IPS DF 6.9 (cell line): Measurements from ENCODE around the gene LMO7.
A peak's percentile ranks its signal among the peaks of the same experiment; 100 is the strongest.

Source experiments
- DNase-seq: peaks from one replicate; pipeline ENCODE4 v3.0.0-alpha.2; 2013; ENCODE audit warnings: low read depth, low spot score
- H3K27ac ChIP-seq: one replicate; pipeline ENCODE4 v1.5.1; 2013; ENCODE audit warnings: low read length, control low read depth
- H3K27me3 ChIP-seq: 2 replicates; pipeline ENCODE4 v1.6.1; 2013; ENCODE audit warnings: mild to moderate bottlenecking, low read length; ENCODE audit not compliant: control insufficient read depth, insufficient read depth
- H3K36me3 ChIP-seq: 2 replicates; pipeline ENCODE4 v1.6.1; 2013; ENCODE audit warnings: low read length; ENCODE audit not compliant: control insufficient read depth, insufficient read depth
- H3K4me1 ChIP-seq: 2 replicates; pipeline ENCODE4 v1.6.1; 2013; ENCODE audit warnings: low read length; ENCODE audit not compliant: control insufficient read depth, insufficient read depth
- H3K4me3 ChIP-seq: 2 replicates; pipeline ENCODE4 v1.5.1; 2013; ENCODE audit warnings: mild to moderate bottlenecking, low read length
- H3K9me3 ChIP-seq: 2 replicates; pipeline ENCODE4 v1.6.1; 2013; ENCODE audit warnings: low read length, inconsistent platforms; ENCODE audit not compliant: control insufficient read depth, insufficient read depth
- WGBS: extraction: QIAGEN DNeasy Blood & Tissue Kit; methylation state at CpG from one replicate; pipeline ENCODE4 v1.1.7; 2013; ENCODE audit warnings: mixed read lengths, missing lambda C conversion rate; ENCODE audit not compliant: insufficient read length, insufficient coverage; 5-methylcytosine and 5-hydroxymethylcytosine counted together

The LMO7 gene

GRCh38 chr13:75621147-75621546 lies 15.0 kb upstream of the LMO7 start:
- Histone ChIP-seq H3K36me3 (no peaks in the 10 kb centered on the region), H3K4me3 (no peak overlapping the region), H3K27ac (no peak overlapping the region), H3K9me3 (no peaks in the 10 kb centered on the region), H3K27me3 (no peaks in the 10 kb centered on the region), H3K4me1 (no peaks in the 10 kb centered on the region)
- no CpG with 5 or more reads among the region's 2 CpGs for WGBS
- DNase-seq, result no peak

GRCh38 chr13:75628801-75629200 lies 7.3 kb upstream of the LMO7 start:
- no peak for DNase-seq
- Histone ChIP-seq H3K27me3 (no peaks in the 10 kb centered on the region), H3K9me3 (no peaks in the 10 kb centered on the region), H3K4me3 (no peak overlapping the region), H3K36me3 (no peaks in the 10 kb centered on the region), H3K27ac (no peak overlapping the region), H3K4me1 (no peaks in the 10 kb centered on the region)
- no CpG with 5 or more reads among the region's 4 CpGs for WGBS

GRCh38 chr13:75633285-75633684 lies 2.8 kb upstream of the LMO7 start:
- 0 out of 2 replicates have a peak, but pooled peaks cover 2% of the 10 kb centered on the region for H3K4me1 ChIP-seq
- H3K4me3 ChIP-seq, result no peak overlapping the region
- no peak for DNase-seq
- peaks cover 2% of the 10 kb centered on the region; the same call in 1 of the 2 replicates for H3K27me3 ChIP-seq
- no peak overlapping the region for H3K27ac ChIP-seq
- H3K36me3 ChIP-seq, result no peaks in the 10 kb centered on the region
- H3K9me3 ChIP-seq, result no peaks in the 10 kb centered on the region
- WGBS, result no CpG with 5 or more reads among the region's 2 CpGs

- Histone ChIP-seq H3K36me3 (no peaks in the 10 kb centered on the region), H3K4me1 (peaks cover 2% of the 10 kb centered on the region; the same call in 1 of the 2 replicates), H3K27ac (no peak overlapping the region), H3K4me3 (peak overlapping the region; percentile 71), H3K27me3 (peaks cover 2% of the 10 kb centered on the region; the same call in 1 of the 2 replicates), H3K9me3 (no peaks in the 10 kb centered on the region)
- no CpG with 5 or more reads among the region's 49 CpGs for WGBS
- DNase-seq, result no peak
Observed at GRCh38 chr13:75635101-75635827, 866 bp upstream of the LMO7 start.

GRCh38 chr13:75636436-75637180 lies 478 bp downstream of the LMO7 start:
- Histone ChIP-seq H3K27me3 (peaks cover 2% of the 10 kb centered on the region; the same call in 1 of the 2 replicates), H3K4me3 (peak overlapping the region; percentile 71), H3K27ac (no peak overlapping the region), H3K36me3 (no peaks in the 10 kb centered on the region), H3K4me1 (peaks cover 4% of the 10 kb centered on the region), H3K9me3 (no peaks in the 10 kb centered on the region)
- DNase-seq, result no peak
- no CpG with 5 or more reads among the region's 58 CpGs for WGBS

- Histone ChIP-seq H3K27ac (no peak overlapping the region), H3K4me3 (peak overlapping the region; percentile 71; the same call in 1 of the 2 replicates), H3K27me3 (peaks cover 2% of the 10 kb centered on the region; the same call in 1 of the 2 replicates), H3K9me3 (no peaks in the 10 kb centered on the region), H3K4me1 (peaks cover 4% of the 10 kb centered on the region), H3K36me3 (no peaks in the 10 kb centered on the region)
- no CpG with 5 or more reads among the region's 17 CpGs for WGBS
- DNase-seq, result no peak
Observed at GRCh38 chr13:75637181-75637750, 1.1 kb downstream of the LMO7 start.

GRCh38 chr13:75639454-75639853 lies 3.3 kb downstream of the LMO7 start:
- peaks cover 2% of the 10 kb centered on the region; the same call in 1 of the 2 replicates for H3K27me3 ChIP-seq
- DNase-seq, result no peak
- no peaks in the 10 kb centered on the region for H3K36me3 ChIP-seq
- H3K9me3 ChIP-seq, result no peaks in the 10 kb centered on the region
- no CpG with 5 or more reads among the region's 2 CpGs for WGBS
- no peak overlapping the region for H3K4me3 ChIP-seq
- peaks cover 4% of the 10 kb centered on the region for H3K4me1 ChIP-seq
- no peak overlapping the region for H3K27ac ChIP-seq

- H3K27ac ChIP-seq, result no peak overlapping the region
- no peaks in the 10 kb centered on the region for H3K9me3 ChIP-seq
- H3K27me3 ChIP-seq, result peaks cover 2% of the 10 kb centered on the region; the same call in 1 of the 2 replicates
- no peak overlapping the region for H3K4me3 ChIP-seq
- peaks cover 1% of the 10 kb centered on the region for H3K4me1 ChIP-seq
- DNase-seq, result no peak
- no CpG with 5 or more reads among the region's 6 CpGs for WGBS
- no peaks in the 10 kb centered on the region for H3K36me3 ChIP-seq
Observed at GRCh38 chr13:75641026-75641425, 4.9 kb downstream of the LMO7 start.

GRCh38 chr13:75643182-75643581 lies 7.1 kb downstream of the LMO7 start:
- Histone ChIP-seq H3K27ac (no peak overlapping the region), H3K4me1 (peaks cover 1% of the 10 kb centered on the region), H3K4me3 (no peak overlapping the region), H3K36me3 (no peaks in the 10 kb centered on the region), H3K27me3 (no peaks in the 10 kb centered on the region), H3K9me3 (no peaks in the 10 kb centered on the region)
- WGBS, result no CpG with 5 or more reads among the region's 1 CpG
- no peak for DNase-seq

GRCh38 chr13:75643693-75644092 lies 7.6 kb downstream of the LMO7 start:
- Histone ChIP-seq H3K9me3 (no peaks in the 10 kb centered on the region), H3K4me1 (peaks cover 1% of the 10 kb centered on the region), H3K27ac (no peak overlapping the region), H3K36me3 (no peaks in the 10 kb centered on the region), H3K4me3 (no peak overlapping the region), H3K27me3 (no peaks in the 10 kb centered on the region)
- DNase-seq, result no peak
